ENCODE data around the gene ZFR.
"Not testable (repeated sequence)": the region's sequence is repeated elsewhere in the genome, so short reads cannot be mapped to it uniquely, and the experiment has no call there.

ZFR gene

GRCh38 chr5:32462618-32463017 is 18.1 kb upstream of the ZFR start:
- Histone ChIP-seq H3K4me1 (ENCODE audit: insufficient read depth, low read length) (no peaks in the 10 kb centered on the region), H3K9me3 (ENCODE audit: control insufficient read depth, insufficient read depth, low read length) (no peaks in the 10 kb centered on the region), H3K36me3 (ENCODE audit: insufficient read depth, low read length) (no peaks in the 10 kb centered on the region), H3K9ac (ENCODE audit: low read depth, low read length) (no peak overlapping the region)

GRCh38 chr5:32461441-32462120 is 17.0 kb upstream of the ZFR start:
- Histone ChIP-seq H3K9ac (ENCODE audit: low read depth, low read length) (no peak overlapping the region), H3K9me3 (ENCODE audit: control insufficient read depth, insufficient read depth, low read length) (no peaks in the 10 kb centered on the region), H3K36me3 (ENCODE audit: insufficient read depth, low read length) (no peaks in the 10 kb centered on the region), H3K4me1 (ENCODE audit: insufficient read depth, low read length) (no peaks in the 10 kb centered on the region)

GRCh38 chr5:32460702-32461101 is 16.2 kb upstream of the ZFR start:
- Histone ChIP-seq H3K4me1 (ENCODE audit: insufficient read depth, low read length) (no peaks in the 10 kb centered on the region), H3K9me3 (ENCODE audit: control insufficient read depth, insufficient read depth, low read length) (no peaks in the 10 kb centered on the region), H3K9ac (ENCODE audit: low read depth, low read length) (no peak overlapping the region), H3K36me3 (ENCODE audit: insufficient read depth, low read length) (no peaks in the 10 kb centered on the region)

GRCh38 chr5:32458880-32459495 is 14.4 kb upstream of the ZFR start:
- no peaks in the 10 kb centered on the region for H3K4me1 ChIP-seq (ENCODE audit: insufficient read depth, low read length)
- no peaks in the 10 kb centered on the region for H3K9me3 ChIP-seq (ENCODE audit: control insufficient read depth, insufficient read depth, low read length)
- H3K9ac ChIP-seq (ENCODE audit: low read depth, low read length): no peak overlapping the region
- H3K36me3 ChIP-seq (ENCODE audit: insufficient read depth, low read length): no peaks in the 10 kb centered on the region

- H3K4me1 ChIP-seq (ENCODE audit: insufficient read depth, low read length): no peaks in the 10 kb centered on the region
- no peaks in the 10 kb centered on the region for H3K36me3 ChIP-seq (ENCODE audit: insufficient read depth, low read length)
- H3K9me3 ChIP-seq (ENCODE audit: control insufficient read depth, insufficient read depth, low read length): no peaks in the 10 kb centered on the region
- H3K9ac ChIP-seq (ENCODE audit: low read depth, low read length): no peak overlapping the region
Measured at GRCh38 chr5:32455311-32455710, 10.8 kb upstream of the ZFR start.

- H3K36me3 ChIP-seq (ENCODE audit: insufficient read depth, low read length): no peaks in the 10 kb centered on the region
- H3K9ac ChIP-seq (ENCODE audit: low read depth, low read length): no peak overlapping the region
- H3K9me3 ChIP-seq (ENCODE audit: control insufficient read depth, insufficient read depth, low read length): no peaks in the 10 kb centered on the region
Measured at GRCh38 chr5:32454821-32455220, 10.3 kb upstream of the ZFR start.

GRCh38 chr5:32453916-32454315 is 9.4 kb upstream of the ZFR start:
- H3K36me3 ChIP-seq (ENCODE audit: insufficient read depth, low read length): no peaks in the 10 kb centered on the region
- H3K4me1 ChIP-seq (ENCODE audit: insufficient read depth, low read length): no peaks in the 10 kb centered on the region
- no peak overlapping the region for H3K9ac ChIP-seq (ENCODE audit: low read depth, low read length)
- no peaks in the 10 kb centered on the region for H3K9me3 ChIP-seq (ENCODE audit: control insufficient read depth, insufficient read depth, low read length)

More at GRCh38 chr5:32454821-32455220, 10.3 kb upstream of the ZFR start:
- no peaks in the 10 kb centered on the region for H3K4me1 ChIP-seq (ENCODE audit: insufficient read depth, low read length)

GRCh38 chr5:32452316-32452715 is 7.8 kb upstream of the ZFR start:
- H3K4me1 ChIP-seq (ENCODE audit: insufficient read depth, low read length); H3K9ac ChIP-seq (ENCODE audit: low read depth, low read length); H3K36me3 ChIP-seq (ENCODE audit: insufficient read depth, low read length); H3K9me3 ChIP-seq (ENCODE audit: control insufficient read depth, insufficient read depth, low read length): not testable (repeated sequence)

- no peaks in the 10 kb centered on the region for H3K9me3 ChIP-seq (ENCODE audit: control insufficient read depth, insufficient read depth, low read length)
- no peak overlapping the region for H3K9ac ChIP-seq (ENCODE audit: low read depth, low read length)
- no peaks in the 10 kb centered on the region for H3K4me1 ChIP-seq (ENCODE audit: insufficient read depth, low read length)
- no peaks in the 10 kb centered on the region for H3K36me3 ChIP-seq (ENCODE audit: insufficient read depth, low read length)
Measured at GRCh38 chr5:32450952-32451351, 6.4 kb upstream of the ZFR start.

- H3K4me1 ChIP-seq (ENCODE audit: insufficient read depth, low read length): no peaks in the 10 kb centered on the region
- no peaks in the 10 kb centered on the region for H3K9me3 ChIP-seq (ENCODE audit: control insufficient read depth, insufficient read depth, low read length)
- no peaks in the 10 kb centered on the region for H3K36me3 ChIP-seq (ENCODE audit: insufficient read depth, low read length)
- H3K9ac ChIP-seq (ENCODE audit: low read depth, low read length): no peak overlapping the region
Measured at GRCh38 chr5:32449262-32449661, 4.7 kb upstream of the ZFR start.

- Histone ChIP-seq H3K9ac (ENCODE audit: low read depth, low read length) (no peak overlapping the region), H3K36me3 (ENCODE audit: insufficient read depth, low read length) (no peaks in the 10 kb centered on the region), H3K4me1 (ENCODE audit: insufficient read depth, low read length) (no peaks in the 10 kb centered on the region; the same call in 1 of the 2 replicates), H3K9me3 (ENCODE audit: control insufficient read depth, insufficient read depth, low read length) (no peaks in the 10 kb centered on the region)
Measured at GRCh38 chr5:32446630-32447029, 2.1 kb upstream of the ZFR start.

GRCh38 chr5:32445831-32446614 is 1.5 kb upstream of the ZFR start:
- peak overlapping the region; percentile 90; the same call in 1 of the 2 replicates for H3K9ac ChIP-seq (ENCODE audit: low read depth, low read length)
- no peaks in the 10 kb centered on the region; the same call in 1 of the 2 replicates for H3K4me1 ChIP-seq (ENCODE audit: insufficient read depth, low read length)
- H3K36me3 ChIP-seq (ENCODE audit: insufficient read depth, low read length): no peaks in the 10 kb centered on the region
- H3K9me3 ChIP-seq (ENCODE audit: control insufficient read depth, insufficient read depth, low read length): no peaks in the 10 kb centered on the region

GRCh38 chr5:32445287-32445758 is 783 bp upstream of the ZFR start:
- Histone ChIP-seq H3K9ac (ENCODE audit: low read depth, low read length) (peak overlapping the region; percentile 90), H3K36me3 (ENCODE audit: insufficient read depth, low read length) (no peaks in the 10 kb centered on the region), H3K4me1 (ENCODE audit: insufficient read depth, low read length) (no peaks in the 10 kb centered on the region; the same call in 1 of the 2 replicates), H3K9me3 (ENCODE audit: control insufficient read depth, insufficient read depth, low read length) (no peaks in the 10 kb centered on the region)

- Histone ChIP-seq H3K9ac (ENCODE audit: low read depth, low read length) (peak overlapping the region; percentile 90), H3K36me3 (ENCODE audit: insufficient read depth, low read length) (no peaks in the 10 kb centered on the region)
Measured at GRCh38 chr5:32443541-32444430, 754 bp downstream of the ZFR start.

More at GRCh38 chr5:32443541-32444430, 754 bp downstream of the ZFR start:
- H3K9me3 ChIP-seq (ENCODE audit: control insufficient read depth, insufficient read depth, low read length): no peaks in the 10 kb centered on the region
- H3K4me1 ChIP-seq (ENCODE audit: insufficient read depth, low read length): no peaks in the 10 kb centered on the region; the same call in 1 of the 2 replicates
